ENCODE data around the gene TOM1L2.

Gene TOM1L2

GRCh38 chr17:17819111-17819510 lies 153.1 kb downstream of the TOM1L2 start:
- TF ChIP-seq TEAD4 (IDR thresholded peaks at IDR 0.05): no peak
- TF ChIP-seq CEBPB (IDR thresholded peaks at IDR 0.05): no peak
- no peak for TF ChIP-seq MAX (IDR thresholded peaks at IDR 0.05)
- TF ChIP-seq EGR1 (IDR thresholded peaks at IDR 0.05): no peak
- TF ChIP-seq TCF12 (IDR thresholded peaks at IDR 0.05; ENCODE audit: low read depth): no peak
- no peak for TF ChIP-seq EP300 (IDR thresholded peaks at IDR 0.05; ENCODE audit: borderline replicate concordance)
- TF ChIP-seq NFIC (IDR thresholded peaks at IDR 0.05): no peak
- no peak for TF ChIP-seq FOXM1 (IDR thresholded peaks at IDR 0.05; ENCODE audit: borderline replicate concordance, low read depth)
- no peak for TF ChIP-seq REST (IDR thresholded peaks at IDR 0.05; ENCODE audit: low read depth)
- TF ChIP-seq, protein P1, sequence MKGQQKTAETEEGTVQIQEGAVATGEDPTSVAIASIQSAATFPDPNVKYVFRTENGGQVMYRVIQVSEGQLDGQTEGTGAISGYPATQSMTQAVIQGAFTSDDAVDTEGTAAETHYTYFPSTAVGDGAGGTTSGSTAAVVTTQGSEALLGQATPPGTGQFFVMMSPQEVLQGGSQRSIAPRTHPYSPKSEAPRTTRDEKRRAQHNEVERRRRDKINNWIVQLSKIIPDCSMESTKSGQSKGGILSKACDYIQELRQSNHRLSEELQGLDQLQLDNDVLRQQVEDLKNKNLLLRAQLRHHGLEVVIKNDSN (IDR thresholded peaks at IDR 0.05): no peak
- no peak for TF ChIP-seq RAD21 (IDR thresholded peaks at IDR 0.05; ENCODE audit: low read depth)
- no peak for TF ChIP-seq ZBTB7A (IDR thresholded peaks at IDR 0.05; ENCODE audit: low read depth)
- no peak for TF ChIP-seq YY1 (IDR thresholded peaks at IDR 0.05; ENCODE audit: low read depth)
- no peak for TF ChIP-seq TAF1 (IDR thresholded peaks at IDR 0.05; ENCODE audit: low read depth)
- no peak for TF ChIP-seq CREB1 (IDR thresholded peaks at IDR 0.05; ENCODE audit: low read depth)

- TF ChIP-seq MAX (IDR thresholded peaks at IDR 0.05): no peak
- TF ChIP-seq REST (IDR thresholded peaks at IDR 0.05; ENCODE audit: low read depth): no peak
- TF ChIP-seq CEBPB (IDR thresholded peaks at IDR 0.05): peak; percentile 55; the same call in 1 of the 2 replicates
- TF ChIP-seq TCF12 (IDR thresholded peaks at IDR 0.05; ENCODE audit: low read depth): no peak
- TF ChIP-seq TAF1 (IDR thresholded peaks at IDR 0.05; ENCODE audit: low read depth): no peak
- no peak for TF ChIP-seq CREB1 (IDR thresholded peaks at IDR 0.05; ENCODE audit: low read depth)
These were observed 154.1 kb downstream of the TOM1L2 start for GRCh38 chr17:17818088-17818526.

GRCh38 chr17:17817552-17817947 lies 154.7 kb downstream of the TOM1L2 start:
- TF ChIP-seq EP300 (IDR thresholded peaks at IDR 0.05; ENCODE audit: borderline replicate concordance): no peak
- TF ChIP-seq YY1 (IDR thresholded peaks at IDR 0.05; ENCODE audit: low read depth): no peak
- TF ChIP-seq CEBPB (IDR thresholded peaks at IDR 0.05): no peak
- no peak for TF ChIP-seq EGR1 (IDR thresholded peaks at IDR 0.05)
- TF ChIP-seq TCF12 (IDR thresholded peaks at IDR 0.05; ENCODE audit: low read depth): no peak
- no peak for TF ChIP-seq TEAD4 (IDR thresholded peaks at IDR 0.05)
- no peak for TF ChIP-seq CREB1 (IDR thresholded peaks at IDR 0.05; ENCODE audit: low read depth)
- no peak for TF ChIP-seq RAD21 (IDR thresholded peaks at IDR 0.05; ENCODE audit: low read depth)
- no peak for TF ChIP-seq FOXM1 (IDR thresholded peaks at IDR 0.05; ENCODE audit: borderline replicate concordance, low read depth)
- TF ChIP-seq MAX (IDR thresholded peaks at IDR 0.05): no peak

- TF ChIP-seq TCF12 (IDR thresholded peaks at IDR 0.05; ENCODE audit: low read depth): no peak
- TF ChIP-seq TEAD4 (IDR thresholded peaks at IDR 0.05): no peak
- no peak for TF ChIP-seq NFIC (IDR thresholded peaks at IDR 0.05)
- TF ChIP-seq YY1 (IDR thresholded peaks at IDR 0.05; ENCODE audit: low read depth): no peak
- no peak for TF ChIP-seq CREB1 (IDR thresholded peaks at IDR 0.05; ENCODE audit: low read depth)
- no peak for TF ChIP-seq REST (IDR thresholded peaks at IDR 0.05; ENCODE audit: low read depth)
- no peak for TF ChIP-seq ZBTB7A (IDR thresholded peaks at IDR 0.05; ENCODE audit: low read depth)
- no peak for TF ChIP-seq CEBPB (IDR thresholded peaks at IDR 0.05)
- no peak for TF ChIP-seq TAF1 (IDR thresholded peaks at IDR 0.05; ENCODE audit: low read depth)
- no peak for TF ChIP-seq EGR1 (IDR thresholded peaks at IDR 0.05)
These were observed 155.2 kb downstream of the TOM1L2 start for GRCh38 chr17:17816831-17817551.

Measured in Ishikawa (cell line).